ENCODE results near the gene RAI14.

RAI14 gene

GRCh38 chr5:34869256-34869655 lies 213.1 kb downstream of the RAI14 start:
- no peaks in the 10 kb centered on the region for H3K36me3 ChIP-seq (ENCODE audit: control insufficient read depth, insufficient read depth, low read length)
- no peak overlapping the region for H3K27ac ChIP-seq (ENCODE audit: low read depth, low read length, severe bottlenecking)
- WGBS, 2 experiments (ENCODE audit: insufficient coverage in 2 of 2) = no CpG with 5 or more reads among the region's 1 CpG
- H3K4me1 ChIP-seq (ENCODE audit: control insufficient read depth, insufficient read depth, low read length, poor library complexity, severe bottlenecking) = peaks cover 4% of the 10 kb centered on the region
- no peak overlapping the region for H3K4me3 ChIP-seq (ENCODE audit: extremely low read depth, insufficient read depth, low read length, poor library complexity, severe bottlenecking)
- H3K9me3 ChIP-seq (ENCODE audit: control insufficient read depth, low read length) = no peaks in the 10 kb centered on the region

- H3K36me3 ChIP-seq (ENCODE audit: control insufficient read depth, insufficient read depth, low read length) = no peaks in the 10 kb centered on the region
- H3K4me3 ChIP-seq (ENCODE audit: extremely low read depth, insufficient read depth, low read length, poor library complexity, severe bottlenecking) = no peak overlapping the region
- H3K27ac ChIP-seq (ENCODE audit: low read depth, low read length, severe bottlenecking) = no peak overlapping the region
- H3K9me3 ChIP-seq (ENCODE audit: control insufficient read depth, low read length) = no peaks in the 10 kb centered on the region
- WGBS, 2 experiments (ENCODE audit: insufficient coverage in 2 of 2) = 100% methylated on average over 1 of the region's 2 CpGs; no CpG with 5 or more reads in 1 of the 2 experiments
- peaks cover 4% of the 10 kb centered on the region for H3K4me1 ChIP-seq (ENCODE audit: control insufficient read depth, insufficient read depth, low read length, poor library complexity, severe bottlenecking)
Observed at GRCh38 chr5:34870382-34870781, 214.3 kb downstream of the RAI14 start.

- no peak overlapping the region for H3K4me3 ChIP-seq (ENCODE audit: extremely low read depth, insufficient read depth, low read length, poor library complexity, severe bottlenecking)
- no peaks in the 10 kb centered on the region for H3K36me3 ChIP-seq (ENCODE audit: control insufficient read depth, insufficient read depth, low read length)
- H3K4me1 ChIP-seq (ENCODE audit: control insufficient read depth, insufficient read depth, low read length, poor library complexity, severe bottlenecking) = no peaks in the 10 kb centered on the region
- no peak overlapping the region for H3K27ac ChIP-seq (ENCODE audit: low read depth, low read length, severe bottlenecking)
- no peaks in the 10 kb centered on the region for H3K9me3 ChIP-seq (ENCODE audit: control insufficient read depth, low read length)
Observed at GRCh38 chr5:34876275-34876674, 220.1 kb downstream of the RAI14 start.

- Histone ChIP-seq H3K4me1 (ENCODE audit: control insufficient read depth, insufficient read depth, low read length, poor library complexity, severe bottlenecking) (no peaks in the 10 kb centered on the region), H3K27ac (ENCODE audit: low read depth, low read length, severe bottlenecking) (no peak overlapping the region), H3K9me3 (ENCODE audit: control insufficient read depth, low read length) (no peaks in the 10 kb centered on the region), H3K36me3 (ENCODE audit: control insufficient read depth, insufficient read depth, low read length) (no peaks in the 10 kb centered on the region), H3K4me3 (ENCODE audit: extremely low read depth, insufficient read depth, low read length, poor library complexity, severe bottlenecking) (no peak overlapping the region)
Observed at GRCh38 chr5:34881246-34881645, 225.1 kb downstream of the RAI14 start.

All from mesodermal cell (in vitro differentiated cells).